Liver (tissue), 9 donors: Measurements from ENCODE around the gene CYP4A22. TPM values are rescaled to one million over a fixed set of nuclear protein-coding genes. Genes with fewer than 3 reads are reported as not detected.
A peak's percentile ranks its signal among the peaks of the same experiment; 100 is the strongest.

ENCODE experiments used
- DNase-seq: peaks from one replicate; pipeline ENCODE4 v3.0.0-alpha.2; 2017; ENCODE audit warnings: low spot score
- H3K27ac ChIP-seq, 2 donors: one replicate each; pipeline ENCODE4 v1.7.0; 2013; ENCODE audit warnings: inconsistent platforms in 2 of 2, low read length in 2 of 2, control low read depth in 1 of 2, low read depth in 1 of 2, mild to moderate bottlenecking in 1 of 2
- H3K27me3 ChIP-seq, 4 donors: one replicate each; pipeline versions ENCODE4 v1.6.1 to v1.7.0; 2013; ENCODE audit warnings: low read length in 3 of 4, inconsistent platforms in 1 of 4, mild to moderate bottlenecking in 1 of 4, moderate library complexity in 1 of 4; ENCODE audit not compliant: control insufficient read depth in 4 of 4, insufficient read depth in 4 of 4
- H3K36me3 ChIP-seq, 4 donors: one replicate each; pipeline versions ENCODE4 v1.6.1 to v1.7.0; 2013; ENCODE audit warnings: low read length in 3 of 4, mild to moderate bottlenecking in 3 of 4, low read depth in 1 of 4, moderate library complexity in 1 of 4; ENCODE audit not compliant: control insufficient read depth in 4 of 4, insufficient read depth in 3 of 4
- H3K4me1 ChIP-seq, 4 donors: one replicate each; pipeline versions ENCODE4 v1.6.1 to v1.7.0; 2013; ENCODE audit warnings: low read length in 3 of 4, mild to moderate bottlenecking in 3 of 4, moderate library complexity in 1 of 4; ENCODE audit not compliant: control insufficient read depth in 4 of 4, insufficient read depth in 4 of 4
- H3K4me3 ChIP-seq, 3 donors: one replicate each; pipeline versions ENCODE4 v1.6.1 to v1.7.0; 2013; ENCODE audit warnings: low read length in 3 of 3, control low read depth in 1 of 3, low read depth in 1 of 3, mild to moderate bottlenecking in 1 of 3
- H3K9ac ChIP-seq, 2 donors: one replicate each; pipeline ENCODE4 v1.7.0; 2013; ENCODE audit warnings: low read length in 2 of 2, mild to moderate bottlenecking in 2 of 2, moderate library complexity in 2 of 2, control low read depth in 1 of 2, low read depth in 1 of 2
- H3K9me3 ChIP-seq, 4 donors: one replicate each; pipeline versions ENCODE4 v1.6.1 to v1.7.0; 2013; ENCODE audit warnings: low read length in 3 of 4; ENCODE audit not compliant: control insufficient read depth in 4 of 4
- CTCF ChIP-seq: fragments of 150-350 bp; IDR thresholded peaks from 2 replicates; pipeline ENCODE4 v1.5.1; 2017; ENCODE audit warnings: improper control_type of control experiment, low read depth, low read length; ENCODE audit not compliant: missing input control
- EGR1 ChIP-seq, 2 donors: IDR thresholded peaks; 2 replicates each; pipeline ENCODE4 v1.6.1; 2016 to 2018; ENCODE audit warnings: antibody characterized with exemption in 2 of 2, low read depth in 2 of 2
- FOXA2 ChIP-seq: IDR thresholded peaks from 2 replicates; pipeline ENCODE4 v1.6.1; 2016; ENCODE audit warnings: antibody characterized with exemption
- GABPA ChIP-seq, 2 donors: IDR thresholded peaks in 1 of 2; conservative IDR thresholded peaks in 1 of 2; 2 replicates each; pipeline ENCODE4 v1.6.1; 2016; ENCODE audit warnings: antibody characterized with exemption in 2 of 2, mild to moderate bottlenecking in 1 of 2, moderate library complexity in 1 of 2
- HNF4A ChIP-seq, 2 donors: conservative IDR thresholded peaks; 2 replicates each; pipeline ENCODE4 v1.6.1; 2016; ENCODE audit warnings: antibody characterized with exemption in 2 of 2, mild to moderate bottlenecking in 2 of 2
- HNF4G ChIP-seq: IDR thresholded peaks from 2 replicates; pipeline ENCODE4 v1.6.1; 2016; ENCODE audit warnings: antibody characterized with exemption
- NR2F2 ChIP-seq: IDR thresholded peaks from 2 replicates; pipeline ENCODE4 v1.6.1; 2016; ENCODE audit warnings: antibody characterized with exemption
- RAD21 ChIP-seq, 2 donors: IDR thresholded peaks; 2 replicates each; pipeline ENCODE4 v1.6.1; 2016; ENCODE audit warnings: antibody characterized with exemption in 2 of 2, mild to moderate bottlenecking in 2 of 2
- RXRA ChIP-seq, 2 donors: IDR thresholded peaks; 2 replicates each; pipeline ENCODE4 v1.6.1; 2017 to 2018; ENCODE audit warnings: antibody characterized with exemption in 2 of 2, mild to moderate bottlenecking in 1 of 2
- SP1 ChIP-seq: IDR thresholded peaks from 2 replicates; pipeline ENCODE4 v1.6.1; 2018; ENCODE audit warnings: antibody characterized with exemption, mild to moderate bottlenecking
- TAF1 ChIP-seq: conservative IDR thresholded peaks from 2 replicates; pipeline ENCODE4 v1.6.1; 2016; ENCODE audit warnings: antibody characterized with exemption, mild to moderate bottlenecking
- YY1 ChIP-seq: IDR thresholded peaks from 2 replicates; pipeline ENCODE4 v1.6.1; 2016; ENCODE audit warnings: antibody characterized with exemption, mild to moderate bottlenecking
- WGBS: extraction: QIAGEN DNeasy Blood & Tissue Kit; methylation state at CpG from one replicate; pipeline ENCODE4 v1.1.7; 2013; 5-methylcytosine and 5-hydroxymethylcytosine counted together
- polyA plus RNA-seq, 2 donors: library from polyadenylated mRNA; stranded (reverse) in 1 of 2; unstranded in 1 of 2; fragments of 200-250 nt in 1 of 2; fragments of >200 nt in 1 of 2; fragmentation: Nextera tagmentation in 1 of 2; extraction: Ambion mirVana in 1 of 2; gene quantifications; one replicate each; pipeline versions ENCODE4 v1.2.1 to v1.2.3, GENCODE V29; 2013 to 2015
- total RNA-seq, 2 donors: library from RNA; depleted of rRNA; stranded (reverse); fragments of >200 nt; gene quantifications; one replicate each; pipeline ENCODE4 v1.2.3, GENCODE V29; 2014
- TF ChIP-seq, protein P1 (sequence below): IDR thresholded peaks from 2 replicates; pipeline ENCODE4 v1.6.1; 2016; ENCODE audit warnings: antibody characterized with exemption, mild to moderate bottlenecking
- donor health status: healthy.
- donor health status: healthy.
- donor health status: healthy.
- donor health status: healthy.
- donor health status: healthy.

Gene CYP4A22
- total and polyA plus RNA-seq, 4 donors, result 18.3 to 95.7 (median 65.7) TPM

GRCh38 chr1:47179017-47179987, 42.1 kb downstream of the CYP4A22 start:
- WGBS, result 10% methylated on average over 30 of the region's 30 CpGs
- TF ChIP-seq CTCF (peak; percentile 87), GABPA (IDR thresholded peaks at IDR 0.05 in 1 of 2, conservative IDR thresholded peaks at IDR 0.05 in 1 of 2) (peak in 1 of 2 donors; percentile 75), RAD21 (IDR thresholded peaks at IDR 0.05) (peak; percentile 91 to 96), RXRA (IDR thresholded peaks at IDR 0.05) (peak in 1 of 2 donors; percentile 46), SP1 (no peak), YY1 (no peak), HNF4G (no peak), HNF4A (conservative IDR thresholded peaks at IDR 0.05) (peak in 1 of 2 donors; percentile 5), EGR1 (IDR thresholded peaks at IDR 0.05; ENCODE audit: low read depth in 2 of 2) (peak in 1 of 2 donors; percentile 21)
- TF ChIP-seq, protein P1, sequence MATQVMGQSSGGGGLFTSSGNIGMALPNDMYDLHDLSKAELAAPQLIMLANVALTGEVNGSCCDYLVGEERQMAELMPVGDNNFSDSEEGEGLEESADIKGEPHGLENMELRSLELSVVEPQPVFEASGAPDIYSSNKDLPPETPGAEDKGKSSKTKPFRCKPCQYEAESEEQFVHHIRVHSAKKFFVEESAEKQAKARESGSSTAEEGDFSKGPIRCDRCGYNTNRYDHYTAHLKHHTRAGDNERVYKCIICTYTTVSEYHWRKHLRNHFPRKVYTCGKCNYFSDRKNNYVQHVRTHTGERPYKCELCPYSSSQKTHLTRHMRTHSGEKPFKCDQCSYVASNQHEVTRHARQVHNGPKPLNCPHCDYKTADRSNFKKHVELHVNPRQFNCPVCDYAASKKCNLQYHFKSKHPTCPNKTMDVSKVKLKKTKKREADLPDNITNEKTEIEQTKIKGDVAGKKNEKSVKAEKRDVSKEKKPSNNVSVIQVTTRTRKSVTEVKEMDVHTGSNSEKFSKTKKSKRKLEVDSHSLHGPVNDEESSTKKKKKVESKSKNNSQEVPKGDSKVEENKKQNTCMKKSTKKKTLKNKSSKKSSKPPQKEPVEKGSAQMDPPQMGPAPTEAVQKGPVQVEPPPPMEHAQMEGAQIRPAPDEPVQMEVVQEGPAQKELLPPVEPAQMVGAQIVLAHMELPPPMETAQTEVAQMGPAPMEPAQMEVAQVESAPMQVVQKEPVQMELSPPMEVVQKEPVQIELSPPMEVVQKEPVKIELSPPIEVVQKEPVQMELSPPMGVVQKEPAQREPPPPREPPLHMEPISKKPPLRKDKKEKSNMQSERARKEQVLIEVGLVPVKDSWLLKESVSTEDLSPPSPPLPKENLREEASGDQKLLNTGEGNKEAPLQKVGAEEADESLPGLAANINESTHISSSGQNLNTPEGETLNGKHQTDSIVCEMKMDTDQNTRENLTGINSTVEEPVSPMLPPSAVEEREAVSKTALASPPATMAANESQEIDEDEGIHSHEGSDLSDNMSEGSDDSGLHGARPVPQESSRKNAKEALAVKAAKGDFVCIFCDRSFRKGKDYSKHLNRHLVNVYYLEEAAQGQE, result peak; percentile 69
- Histone ChIP-seq H3K27ac (no peak overlapping the region), H3K9ac (peak overlapping the region in 1 of 2 donors; percentile 21), H3K36me3 (no peaks in the 10 kb centered on the region), H3K9me3 (no peaks in the 10 kb centered on the region), H3K4me1 (peaks cover 0 to 21% (median 10%) of the 10 kb centered on the region in 4 donors), H3K27me3 (peaks cover 0 to 3% (median 0%) of the 10 kb centered on the region in 4 donors), H3K4me3 (peak overlapping the region in 2 of 3 donors; percentile 30 to 40)
- DNase-seq, result peak; percentile 92

DNA sequence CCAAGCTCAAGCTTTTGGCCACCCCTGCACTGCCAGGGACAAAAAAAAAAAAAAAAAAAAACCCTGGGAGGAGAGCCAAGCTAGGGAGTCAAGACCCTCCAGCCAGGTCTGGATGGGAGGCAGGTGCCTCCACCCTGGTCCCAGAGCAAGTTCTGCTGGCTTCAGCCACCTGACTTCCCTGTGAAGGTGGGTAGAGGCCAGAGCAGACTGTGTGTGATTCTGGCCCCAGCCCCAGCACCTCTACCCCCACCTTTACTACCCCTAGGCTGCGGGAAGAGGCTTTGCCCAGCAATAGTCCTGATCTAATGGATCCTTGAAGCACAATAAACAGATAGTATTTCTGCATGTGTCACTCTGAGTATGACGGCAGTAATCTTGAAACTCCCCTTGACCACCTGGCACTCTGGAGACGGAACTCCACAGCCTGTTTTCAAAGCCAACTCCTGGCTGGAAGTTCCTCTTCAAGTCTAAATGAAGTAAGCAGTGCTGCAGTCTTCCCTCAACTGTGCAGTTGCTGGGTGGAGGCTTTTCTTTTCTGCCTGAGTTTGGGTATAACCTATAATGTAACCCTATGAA, 42.8 kb downstream of the CYP4A22 start:
- Histone ChIP-seq H3K9me3 (no peaks in the 10 kb centered on the region), H3K36me3 (no peaks in the 10 kb centered on the region), H3K4me3 (no peak overlapping the region), H3K4me1 (peaks cover 0 to 19% (median 9%) of the 10 kb centered on the region in 4 donors), H3K27ac (no peak overlapping the region), H3K9ac (no peak overlapping the region), H3K27me3 (peaks cover 0 to 3% (median 0%) of the 10 kb centered on the region in 4 donors)
- WGBS, result 74% methylated on average over 3 of the region's 3 CpGs
- DNase-seq, result peak; percentile 48
- TF ChIP-seq RXRA (IDR thresholded peaks at IDR 0.05) (no peak), YY1 (no peak), HNF4G (no peak), FOXA2 (no peak), GABPA (IDR thresholded peaks at IDR 0.05 in 1 of 2, conservative IDR thresholded peaks at IDR 0.05 in 1 of 2) (no peak), TAF1 (no peak), CTCF (no peak), NR2F2 (no peak), HNF4A (conservative IDR thresholded peaks at IDR 0.05) (no peak)
